GM12865 (cell line): ENCODE results near the gene SPTBN5.

ENCODE experiments used
- DNase-seq: peaks from one replicate; pipeline ENCODE4 v3.0.0; 2010; ENCODE audit warnings: low read depth
- H3K4me3 ChIP-seq: 2 replicates; pipeline ENCODE4 v1.5.1; 2011; ENCODE audit warnings: mild to moderate bottlenecking, low read depth, low read length, control low read depth
- CTCF ChIP-seq: IDR thresholded peaks from 2 replicates; pipeline ENCODE4 v1.5.1; 2011; ENCODE audit warnings: low read length, control low read depth, low read depth, inconsistent platforms; ENCODE audit not compliant: insufficient read depth; ENCODE audit errors: missing control alignments

Gene SPTBN5

GRCh38 chr15:41893422-41894250 is at the start of gene SPTBN5:
SPTBN5 (minus strand) TSS chr15:41894053; CDS start chr15:41893497, 556 bp downstream.
- DNase-seq, result no peak
- peak within 1 kb of the TSS; percentile 14; the same call in 1 of the 2 replicates for H3K4me3 ChIP-seq
- no peak for TF ChIP-seq CTCF

- no peak overlapping the region for H3K4me3 ChIP-seq
- TF ChIP-seq CTCF, result no peak
- DNase-seq, result no peak
Observed at GRCh38 chr15:41942886-41943285, 49.0 kb upstream of the SPTBN5 start.

- no peak overlapping the region for H3K4me3 ChIP-seq
- TF ChIP-seq CTCF, result no peak
- DNase-seq, result no peak
Observed at GRCh38 chr15:41941644-41942415, 48.0 kb upstream of the SPTBN5 start.

GRCh38 chr15:41940441-41940857 is 46.6 kb upstream of the SPTBN5 start:
- no peak for TF ChIP-seq CTCF
- DNase-seq, result no peak

GRCh38 chr15:41939986-41940385 is 46.1 kb upstream of the SPTBN5 start:
- H3K4me3 ChIP-seq, result no peak overlapping the region
- DNase-seq, result no peak
- no peak for TF ChIP-seq CTCF

More at GRCh38 chr15:41940441-41940857, 46.6 kb upstream of the SPTBN5 start:
- no peak overlapping the region for H3K4me3 ChIP-seq

- no peak for TF ChIP-seq CTCF
- no peak overlapping the region for H3K4me3 ChIP-seq
- DNase-seq, result no peak
Observed at GRCh38 chr15:41937568-41937923, 43.7 kb upstream of the SPTBN5 start.
